Endothelial cell (in vitro differentiated cells): ENCODE measurements around the gene FYCO1. TPM values are rescaled to one million over a fixed set of nuclear protein-coding genes. Genes with fewer than 3 reads are reported as not detected.

Source experiments
- DNase-seq: peaks from one replicate; pipeline ENCODE4 v3.0.0; 2021; ENCODE audit warnings: low spot score
- H3K27ac Mint-ChIP-seq: one replicate; pipeline ENCODE4 v1.8.0; 2021; ENCODE audit warnings: mixed read lengths, inconsistent platforms; ENCODE audit not compliant: unreplicated experiment
- H3K27me3 Mint-ChIP-seq: one replicate; pipeline ENCODE4 v1.8.0; 2021; ENCODE audit warnings: mild to moderate bottlenecking, moderate library complexity, mixed read lengths, inconsistent platforms; ENCODE audit not compliant: unreplicated experiment
- H3K36me3 Mint-ChIP-seq: one replicate; pipeline ENCODE4 v1.8.0; 2021; ENCODE audit warnings: mild to moderate bottlenecking, low read depth, mixed read lengths, inconsistent platforms; ENCODE audit not compliant: unreplicated experiment
- H3K4me1 Mint-ChIP-seq: one replicate; pipeline ENCODE4 v1.8.0; 2021; ENCODE audit warnings: mild to moderate bottlenecking, mixed read lengths, inconsistent platforms; ENCODE audit not compliant: unreplicated experiment
- H3K4me3 Mint-ChIP-seq: one replicate; pipeline ENCODE4 v1.8.0; 2021; ENCODE audit warnings: mild to moderate bottlenecking, mixed read lengths, inconsistent platforms; ENCODE audit not compliant: unreplicated experiment
- H3K9me3 Mint-ChIP-seq: one replicate; pipeline ENCODE4 v1.8.0; 2021; ENCODE audit warnings: mixed read lengths, inconsistent platforms; ENCODE audit not compliant: unreplicated experiment
- total RNA-seq: library from RNA; stranded (reverse); fragmentation: NEBNext Ultra II Directional; extraction: Animal tissue kit (Norgen Biotek cat#: 25700); gene quantifications from one replicate; pipeline ENCODE4 v1.2.1, GENCODE V29; 2021; ENCODE audit not compliant: unreplicated experiment
- TF ChIP-seq, protein P1 (sequence below): fragments of 200-600 bp; sonication (generic); IDR thresholded peaks from one replicate; pipeline ENCODE4 v1.5.0; 2021; ENCODE audit warnings: antibody characterized with exemption; ENCODE audit not compliant: unreplicated experiment

Gene FYCO1
- total RNA-seq, 1 donor from 2014 or later, result 13.8 TPM

DNA sequence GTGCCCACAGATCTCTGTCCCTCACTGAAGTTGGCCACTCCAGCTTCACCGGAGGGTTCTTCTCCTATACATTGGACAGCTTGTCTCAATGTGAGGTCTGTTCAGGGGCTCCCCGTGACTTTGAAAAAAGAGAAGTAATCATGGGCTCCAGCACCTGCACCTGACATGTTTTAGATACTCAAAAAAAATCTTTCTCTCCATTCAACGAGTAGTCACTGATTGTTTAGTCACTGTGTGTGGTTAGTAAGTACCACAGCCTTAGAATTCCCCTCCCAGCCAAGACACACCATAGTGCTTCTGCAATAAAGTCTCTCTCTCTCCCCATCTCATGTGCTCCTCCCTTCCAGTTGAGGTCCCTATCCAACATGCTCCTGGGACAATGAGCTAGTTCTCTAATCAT lies 90.7 kb downstream of the FYCO1 start:
- TF ChIP-seq, protein P1, sequence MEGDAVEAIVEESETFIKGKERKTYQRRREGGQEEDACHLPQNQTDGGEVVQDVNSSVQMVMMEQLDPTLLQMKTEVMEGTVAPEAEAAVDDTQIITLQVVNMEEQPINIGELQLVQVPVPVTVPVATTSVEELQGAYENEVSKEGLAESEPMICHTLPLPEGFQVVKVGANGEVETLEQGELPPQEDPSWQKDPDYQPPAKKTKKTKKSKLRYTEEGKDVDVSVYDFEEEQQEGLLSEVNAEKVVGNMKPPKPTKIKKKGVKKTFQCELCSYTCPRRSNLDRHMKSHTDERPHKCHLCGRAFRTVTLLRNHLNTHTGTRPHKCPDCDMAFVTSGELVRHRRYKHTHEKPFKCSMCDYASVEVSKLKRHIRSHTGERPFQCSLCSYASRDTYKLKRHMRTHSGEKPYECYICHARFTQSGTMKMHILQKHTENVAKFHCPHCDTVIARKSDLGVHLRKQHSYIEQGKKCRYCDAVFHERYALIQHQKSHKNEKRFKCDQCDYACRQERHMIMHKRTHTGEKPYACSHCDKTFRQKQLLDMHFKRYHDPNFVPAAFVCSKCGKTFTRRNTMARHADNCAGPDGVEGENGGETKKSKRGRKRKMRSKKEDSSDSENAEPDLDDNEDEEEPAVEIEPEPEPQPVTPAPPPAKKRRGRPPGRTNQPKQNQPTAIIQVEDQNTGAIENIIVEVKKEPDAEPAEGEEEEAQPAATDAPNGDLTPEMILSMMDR, result no peak
- H3K4me3 Mint-ChIP-seq, result no peak overlapping the region
- peaks cover 21% of the 10 kb centered on the region for H3K4me1 Mint-ChIP-seq
- no peak for DNase-seq
- peaks cover 6% of the 10 kb centered on the region for H3K27me3 Mint-ChIP-seq
- no peaks in the 10 kb centered on the region for H3K9me3 Mint-ChIP-seq
- H3K27ac Mint-ChIP-seq, result no peak overlapping the region
- H3K36me3 Mint-ChIP-seq, result peaks cover 2% of the 10 kb centered on the region

DNA sequence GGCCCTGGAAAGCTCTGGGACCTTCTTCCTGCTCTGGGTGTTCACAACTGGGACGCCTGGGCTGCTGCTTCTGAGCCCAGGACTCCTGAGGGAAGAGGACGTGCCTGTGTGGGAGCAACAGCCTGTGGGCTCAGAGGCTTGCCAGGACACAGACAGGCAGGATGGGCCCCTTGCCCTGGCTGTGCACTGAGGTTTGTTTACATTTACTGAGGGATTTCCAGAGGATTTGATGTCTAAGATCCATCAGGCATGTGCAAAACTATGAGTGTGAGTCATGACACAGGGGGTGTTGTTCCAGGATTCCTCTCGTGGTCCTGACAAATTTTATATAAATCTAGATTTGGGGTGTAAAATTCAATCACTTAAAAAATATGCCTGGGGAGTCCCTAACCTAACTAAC lies 98.7 kb downstream of the FYCO1 start:
- no peak overlapping the region for H3K27ac Mint-ChIP-seq
- H3K36me3 Mint-ChIP-seq, result no peaks in the 10 kb centered on the region
- TF ChIP-seq, protein P1, result no peak
- DNase-seq, result no peak
- H3K9me3 Mint-ChIP-seq, result no peaks in the 10 kb centered on the region
- H3K4me3 Mint-ChIP-seq, result no peak overlapping the region
- H3K27me3 Mint-ChIP-seq, result peaks cover 7% of the 10 kb centered on the region
- peaks cover 6% of the 10 kb centered on the region for H3K4me1 Mint-ChIP-seq

DNA sequence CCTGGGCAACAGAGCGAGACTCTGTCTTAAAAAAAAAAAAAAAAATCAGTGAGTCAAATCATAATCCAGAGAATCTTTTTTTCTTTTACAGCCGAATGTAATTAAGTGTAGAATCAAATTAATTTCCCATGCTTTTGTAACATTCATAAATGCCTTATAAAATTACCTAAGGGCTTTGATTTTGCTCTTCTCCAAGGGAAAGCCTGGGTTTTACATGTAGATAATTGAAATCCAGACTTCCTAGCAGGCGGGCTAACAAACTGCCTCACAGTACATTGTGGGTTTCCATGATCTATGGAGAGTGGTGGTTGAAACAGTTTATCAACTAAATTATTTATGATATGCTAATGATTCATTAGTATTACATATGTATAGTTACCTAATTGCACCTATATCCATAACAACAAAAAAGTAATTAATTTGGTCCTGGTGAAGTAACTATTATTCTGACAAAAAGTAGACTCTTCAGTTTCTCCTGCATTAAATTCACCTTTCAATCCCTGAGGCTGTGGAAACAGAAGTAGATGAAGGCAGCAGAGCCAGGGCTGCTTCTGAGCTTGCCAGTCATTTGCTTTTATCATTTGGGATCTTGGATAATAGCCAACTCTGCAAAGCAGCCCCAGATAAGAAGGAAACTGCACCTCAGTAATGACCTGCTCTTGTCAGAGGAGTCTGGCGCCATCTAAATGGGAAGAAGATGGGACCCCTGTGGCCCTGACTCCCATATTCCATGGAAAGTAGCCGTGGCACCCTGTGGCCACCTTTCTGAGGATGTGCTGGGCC lies 99.7 kb downstream of the FYCO1 start:
- H3K9me3 Mint-ChIP-seq, result no peaks in the 10 kb centered on the region
- no peak overlapping the region for H3K27ac Mint-ChIP-seq
- no peak for DNase-seq
- no peak overlapping the region for H3K4me3 Mint-ChIP-seq
- TF ChIP-seq, protein P1, result no peak
- H3K36me3 Mint-ChIP-seq, result no peaks in the 10 kb centered on the region
- peaks cover 3% of the 10 kb centered on the region for H3K27me3 Mint-ChIP-seq
- peaks cover 6% of the 10 kb centered on the region for H3K4me1 Mint-ChIP-seq

DNA sequence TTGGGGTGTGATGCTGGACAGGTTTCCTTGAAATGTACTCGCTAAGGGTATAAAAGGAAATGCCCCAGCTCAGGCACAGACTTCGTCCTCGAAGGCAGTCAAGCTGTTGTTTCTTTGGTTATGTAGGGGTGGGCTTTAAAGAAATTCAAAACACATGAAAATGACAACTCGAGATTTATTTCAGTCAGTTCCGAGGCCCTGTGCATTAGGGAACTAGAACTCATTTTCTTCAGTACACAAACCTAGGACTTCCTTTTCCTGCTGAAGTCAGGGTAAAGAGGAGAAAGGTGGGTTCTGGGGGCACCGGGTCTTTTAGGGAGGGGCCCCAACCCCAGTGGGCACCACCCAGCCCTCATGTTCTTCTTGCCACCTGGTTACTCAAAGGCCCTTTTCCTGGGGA lies 101.6 kb downstream of the FYCO1 start:
- H3K27me3 Mint-ChIP-seq, result peaks cover 3% of the 10 kb centered on the region
- TF ChIP-seq, protein P1, result no peak
- H3K27ac Mint-ChIP-seq, result no peak overlapping the region
- H3K9me3 Mint-ChIP-seq, result no peaks in the 10 kb centered on the region
- peaks cover 6% of the 10 kb centered on the region for H3K4me1 Mint-ChIP-seq
- H3K36me3 Mint-ChIP-seq, result no peaks in the 10 kb centered on the region
- DNase-seq, result no peak
- no peak overlapping the region for H3K4me3 Mint-ChIP-seq

DNA sequence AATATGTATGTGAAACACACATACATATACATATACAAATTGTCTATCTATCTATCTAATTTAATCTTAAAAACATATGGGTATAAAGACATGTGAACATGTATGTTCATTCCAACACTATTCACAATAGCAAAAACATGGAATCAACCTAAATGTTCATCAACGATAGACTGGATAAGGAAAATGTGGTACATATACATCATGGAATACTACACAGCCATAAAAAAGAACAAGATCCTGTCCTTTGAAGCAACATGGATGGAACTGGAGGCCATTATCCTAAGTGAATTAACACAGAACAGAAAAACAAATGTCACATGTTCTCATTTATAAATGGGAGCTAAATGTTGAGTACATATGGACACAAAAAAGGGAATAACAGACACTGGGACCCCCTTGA lies 103.5 kb downstream of the FYCO1 start:
- H3K27ac Mint-ChIP-seq, result no peak overlapping the region
- no peak for DNase-seq
- H3K36me3 Mint-ChIP-seq, result no peaks in the 10 kb centered on the region
- TF ChIP-seq, protein P1, result no peak
- H3K27me3 Mint-ChIP-seq, result no peaks in the 10 kb centered on the region
- peaks cover 6% of the 10 kb centered on the region for H3K4me1 Mint-ChIP-seq
- H3K4me3 Mint-ChIP-seq, result no peak overlapping the region
- no peaks in the 10 kb centered on the region for H3K9me3 Mint-ChIP-seq
